NCI-H1417 treated with DMSO at 0.1 percent for 48 hours (cell line): ENCODE results near the gene TRIM37.

ENCODE experiments used
- DNase-seq: peaks from one replicate; lab custom pipeline; 2025; lab: John Stamatoyannopoulos, UW

The TRIM37 gene

DNA sequence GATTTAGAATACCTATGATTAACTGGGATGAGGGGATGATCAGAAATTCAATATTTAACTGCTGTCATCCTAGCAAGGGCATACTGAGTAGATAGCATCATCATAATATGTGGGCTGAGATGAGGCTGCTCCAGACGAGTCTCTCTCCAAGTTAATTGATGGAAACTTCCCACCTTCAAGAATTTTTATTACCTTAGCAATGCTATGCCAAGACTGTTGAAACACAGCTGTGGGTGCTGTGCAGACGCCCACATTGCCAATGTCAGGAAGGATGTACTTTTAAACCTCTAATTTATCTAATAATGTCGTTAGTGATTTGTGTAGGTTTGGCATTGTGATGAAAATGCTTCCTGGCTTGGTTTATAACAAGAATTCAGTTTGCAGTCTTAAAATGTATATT is 170.4 kb downstream of the TRIM37 start:
- DNase-seq, result no peak

DNA sequence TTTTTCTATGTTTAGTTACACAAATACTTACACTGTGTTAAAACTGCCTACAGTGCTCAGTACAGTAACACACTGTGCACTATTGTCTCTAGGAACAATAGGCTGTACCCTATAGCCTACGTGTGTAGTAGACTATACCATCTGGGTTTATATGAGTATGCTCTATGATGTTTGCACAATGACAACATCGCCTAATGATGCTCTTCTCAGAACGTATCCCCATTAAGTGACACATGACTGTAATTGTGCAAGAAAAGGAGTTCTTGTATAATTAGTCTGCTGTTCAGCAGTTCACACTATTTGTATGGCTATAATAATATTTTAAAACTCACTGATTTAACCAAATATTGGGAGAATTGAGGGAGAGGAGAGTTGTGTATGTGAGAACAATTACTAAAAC is 173.7 kb downstream of the TRIM37 start:
- no peak for DNase-seq
